HG03354 (cell line): ENCODE measurements around the gene NPFF.
"Not testable (repeated sequence)": the region's sequence is repeated elsewhere in the genome, so short reads cannot be mapped to it uniquely, and the experiment has no call there.

ENCODE experiments used
- ATAC-seq: cut with Tn5 transposase; IDR thresholded peaks from one replicate; pipeline ENCODE4 v1.9.1; 2021; ENCODE audit warnings: mild to moderate bottlenecking; ENCODE audit not compliant: unreplicated experiment, poor library complexity, severe bottlenecking

The NPFF gene

DNA sequence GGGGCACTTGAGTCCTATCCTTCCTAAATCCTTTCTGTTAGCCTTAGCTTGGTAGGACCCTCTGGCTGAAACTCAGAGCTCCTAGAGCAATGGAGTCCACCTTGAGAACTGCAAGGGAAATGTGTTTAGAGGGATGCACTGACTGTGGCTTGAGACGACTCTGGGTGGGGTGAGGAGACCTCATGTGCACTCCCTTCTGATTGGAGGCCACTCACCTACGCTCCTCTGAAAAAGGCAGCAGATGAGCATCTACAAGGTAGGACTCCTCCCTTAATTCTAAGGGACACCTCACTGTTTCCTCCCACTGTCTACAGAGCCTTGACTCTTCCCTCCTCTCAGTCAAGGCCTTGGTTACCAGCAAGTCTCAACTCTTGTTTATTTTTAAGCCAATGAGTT lies 9.1 kb downstream of the NPFF start:
- no peak for ATAC-seq

DNA sequence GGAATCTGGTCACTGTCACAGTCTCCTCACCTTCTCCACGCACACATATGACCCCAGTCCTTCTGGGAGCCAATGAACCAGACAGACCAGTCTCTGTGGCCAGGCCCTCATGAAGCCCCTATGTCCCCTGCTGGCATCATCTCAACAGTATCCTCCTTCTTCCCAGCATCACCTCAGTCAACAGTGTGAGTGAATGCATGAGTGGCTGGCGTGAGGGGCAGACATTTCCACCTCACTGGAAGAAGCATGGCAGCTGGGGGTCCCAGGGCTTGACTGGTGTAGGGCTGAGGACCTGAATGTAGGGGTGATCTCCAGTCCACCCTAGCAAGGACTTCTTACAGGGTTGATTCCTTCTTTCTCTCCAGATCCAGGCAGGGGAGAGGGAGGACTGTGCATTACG lies 9.8 kb downstream of the NPFF start:
- no peak for ATAC-seq

DNA sequence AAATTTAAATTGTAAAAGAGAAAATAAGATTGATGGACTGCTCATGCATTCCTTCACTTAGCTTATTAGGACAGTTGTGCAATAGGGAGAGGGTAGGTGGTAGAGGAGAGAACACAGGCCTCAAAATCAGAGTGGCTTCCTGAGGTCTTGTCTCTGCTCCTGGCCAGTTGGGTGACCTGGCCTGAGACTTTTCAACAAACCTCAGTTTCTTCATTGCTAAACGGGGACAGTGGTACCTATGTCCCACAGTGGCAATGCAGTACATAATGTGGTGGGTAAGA lies 10.6 kb downstream of the NPFF start:
- ATAC-seq = no peak

DNA sequence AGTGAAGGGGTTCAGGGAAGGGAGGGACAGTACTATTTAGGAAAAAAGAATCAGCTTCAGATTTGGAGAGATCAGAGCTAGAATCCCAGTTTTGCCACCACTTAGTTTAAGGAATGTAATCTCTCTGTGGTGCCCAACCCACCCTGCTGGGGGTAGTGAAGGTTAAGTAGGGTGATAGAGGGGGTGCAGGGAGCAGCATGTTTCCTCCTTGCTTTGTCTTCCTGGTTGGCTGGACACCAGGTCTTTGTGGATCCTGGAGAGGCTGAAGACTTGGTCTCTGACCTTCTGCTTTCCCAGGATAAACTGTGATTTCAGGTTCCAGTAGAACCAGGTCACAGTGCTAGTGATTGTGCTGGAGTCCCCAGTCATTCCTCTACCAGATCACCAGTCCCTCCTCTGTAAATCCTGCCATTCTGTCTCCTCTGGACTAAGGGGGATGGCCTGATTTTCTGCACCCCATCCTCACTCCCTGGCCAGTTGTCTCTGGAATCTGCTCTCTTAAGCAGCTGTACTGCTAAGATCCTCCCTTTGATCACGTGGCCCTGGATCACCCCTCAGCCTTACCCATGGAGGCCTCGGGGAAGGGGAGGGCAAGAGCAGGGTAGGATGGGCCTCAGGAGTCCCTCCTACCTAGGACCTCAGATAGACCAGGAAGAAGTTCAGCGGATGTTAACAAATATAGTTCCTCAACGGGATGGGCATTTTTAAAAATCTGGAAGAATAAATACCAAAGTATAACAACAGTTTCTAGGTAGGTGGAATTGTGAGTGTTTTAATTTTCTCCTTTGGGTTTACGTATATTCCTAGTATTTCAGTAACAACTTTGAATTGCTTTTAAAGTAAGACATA lies 11.2 kb downstream of the NPFF start:
- ATAC-seq = no peak

DNA sequence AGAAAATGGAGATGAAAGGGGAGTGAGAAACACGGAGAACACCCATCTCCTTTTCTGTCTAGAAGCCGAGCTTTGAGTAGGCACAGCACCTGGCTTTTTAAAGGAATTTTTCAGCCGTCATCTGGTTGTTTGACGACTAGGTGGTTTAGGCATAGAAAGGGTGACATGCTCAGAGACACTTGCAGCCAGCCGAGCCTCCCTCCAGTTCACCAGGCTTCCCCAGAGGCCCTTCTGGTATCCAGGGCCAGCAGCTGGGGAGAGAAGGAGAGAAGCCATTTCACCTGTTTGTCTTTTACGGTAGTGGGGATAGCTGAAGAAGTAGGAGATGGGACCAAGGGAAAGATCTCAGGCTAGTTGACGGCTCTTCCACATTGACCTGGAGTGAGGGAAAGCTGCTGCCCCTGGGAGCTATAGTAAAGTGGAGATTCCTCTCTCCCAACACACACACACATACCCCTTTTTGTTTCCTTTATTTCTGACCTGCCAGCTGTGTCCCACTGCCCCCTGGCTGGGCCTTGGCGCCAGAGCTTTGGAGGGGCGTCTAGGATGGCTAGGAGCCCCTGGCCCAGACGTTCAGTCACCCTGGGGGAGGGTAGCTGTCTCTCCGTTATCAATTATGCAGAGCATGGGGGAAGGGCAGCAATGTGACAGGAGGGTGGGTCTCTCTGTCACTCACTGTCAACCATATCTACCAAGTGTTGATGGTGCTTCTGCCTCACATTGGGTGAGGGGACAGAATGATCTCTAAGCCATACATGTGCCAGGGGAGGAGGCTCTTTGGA lies 13.5 kb downstream of the NPFF start:
- ATAC-seq = no peak

DNA sequence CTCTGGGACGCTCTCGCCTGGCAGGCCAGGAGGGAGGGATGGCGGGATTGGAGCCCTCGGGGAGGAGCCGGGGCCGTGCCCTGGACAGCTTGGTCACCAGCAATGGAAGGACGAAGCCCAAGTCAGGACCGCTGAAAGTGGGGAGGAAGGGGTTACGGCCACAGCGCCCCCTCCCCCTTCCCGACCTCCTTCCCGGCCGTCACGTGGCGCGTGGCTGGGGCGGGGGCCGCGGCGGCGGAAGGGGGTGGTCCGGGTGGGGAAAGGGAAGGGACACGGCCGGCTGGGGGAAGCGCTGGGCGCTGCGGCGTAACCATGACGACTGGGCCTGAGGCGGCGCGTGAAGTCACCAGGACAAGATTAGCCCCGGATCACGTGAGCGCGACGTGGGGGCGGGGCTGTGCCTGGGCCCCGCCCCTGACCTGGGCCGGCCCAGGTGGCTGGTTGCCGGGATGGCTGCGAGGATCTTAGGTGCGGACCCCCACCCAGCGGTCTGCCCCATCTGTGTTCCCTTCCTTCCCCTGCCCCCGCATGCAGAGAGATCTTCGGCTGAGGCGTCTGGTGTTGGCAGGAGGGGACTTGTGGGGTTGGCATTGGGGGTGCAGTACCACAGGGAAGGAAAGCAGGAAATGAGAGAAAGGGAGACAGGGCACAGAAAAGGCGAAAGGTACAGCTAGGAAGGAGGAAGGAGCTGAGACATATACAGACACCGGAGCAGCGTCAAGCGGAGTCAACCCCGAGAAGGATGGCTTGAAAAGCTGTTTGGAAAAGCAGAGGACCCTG lies 14.3 kb downstream of the NPFF start:
- ATAC-seq = peak; percentile 95

DNA sequence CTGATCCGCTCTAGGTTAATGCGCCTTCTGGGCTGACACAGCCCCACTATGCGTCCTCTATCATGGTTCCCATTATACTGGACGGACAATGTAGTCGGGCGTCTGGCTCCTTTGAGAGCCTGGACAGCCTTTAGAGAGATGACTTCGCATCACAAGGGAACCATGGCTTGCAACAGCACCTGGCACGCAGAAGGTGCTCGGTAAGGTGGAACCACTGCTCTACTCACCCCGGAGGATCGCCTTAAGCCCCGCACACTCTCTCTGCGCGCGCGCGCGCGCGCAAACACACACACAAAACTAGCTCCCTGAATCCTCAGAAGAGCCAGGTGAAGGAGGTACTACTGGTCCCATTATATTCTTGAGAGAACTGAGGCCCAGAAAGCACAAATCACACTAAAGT lies 15.1 kb downstream of the NPFF start:
- no peak for ATAC-seq

DNA sequence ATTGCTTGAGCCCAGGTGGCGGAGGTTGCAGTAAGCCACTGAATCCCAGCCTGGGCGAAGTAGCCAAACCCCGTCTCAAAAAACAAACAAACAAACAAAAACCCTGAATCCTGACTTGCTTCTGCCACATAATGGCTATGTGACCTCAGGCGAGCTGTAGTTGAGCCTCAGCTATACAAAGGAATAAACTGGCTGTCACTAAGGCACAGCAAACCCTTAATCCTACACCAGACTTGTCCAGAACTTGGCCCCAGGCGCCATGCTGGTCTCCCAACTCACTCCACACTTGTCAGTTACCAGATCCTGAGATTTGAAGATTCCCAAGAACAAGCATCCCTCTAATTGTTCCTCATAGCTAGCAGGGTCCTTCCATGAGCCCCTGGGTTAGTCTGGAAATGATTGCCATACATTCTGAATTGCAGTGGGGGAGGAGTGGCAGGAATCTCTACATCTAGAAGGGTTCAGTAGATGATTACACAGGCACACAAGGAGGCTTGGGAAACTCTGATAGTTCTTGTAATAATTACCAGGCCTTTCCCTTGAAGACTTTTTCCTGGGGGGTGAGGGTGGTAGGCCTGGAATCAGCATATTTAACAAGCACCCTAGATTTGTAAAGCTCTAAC lies 17.9 kb downstream of the NPFF start:
- ATAC-seq = no peak

DNA sequence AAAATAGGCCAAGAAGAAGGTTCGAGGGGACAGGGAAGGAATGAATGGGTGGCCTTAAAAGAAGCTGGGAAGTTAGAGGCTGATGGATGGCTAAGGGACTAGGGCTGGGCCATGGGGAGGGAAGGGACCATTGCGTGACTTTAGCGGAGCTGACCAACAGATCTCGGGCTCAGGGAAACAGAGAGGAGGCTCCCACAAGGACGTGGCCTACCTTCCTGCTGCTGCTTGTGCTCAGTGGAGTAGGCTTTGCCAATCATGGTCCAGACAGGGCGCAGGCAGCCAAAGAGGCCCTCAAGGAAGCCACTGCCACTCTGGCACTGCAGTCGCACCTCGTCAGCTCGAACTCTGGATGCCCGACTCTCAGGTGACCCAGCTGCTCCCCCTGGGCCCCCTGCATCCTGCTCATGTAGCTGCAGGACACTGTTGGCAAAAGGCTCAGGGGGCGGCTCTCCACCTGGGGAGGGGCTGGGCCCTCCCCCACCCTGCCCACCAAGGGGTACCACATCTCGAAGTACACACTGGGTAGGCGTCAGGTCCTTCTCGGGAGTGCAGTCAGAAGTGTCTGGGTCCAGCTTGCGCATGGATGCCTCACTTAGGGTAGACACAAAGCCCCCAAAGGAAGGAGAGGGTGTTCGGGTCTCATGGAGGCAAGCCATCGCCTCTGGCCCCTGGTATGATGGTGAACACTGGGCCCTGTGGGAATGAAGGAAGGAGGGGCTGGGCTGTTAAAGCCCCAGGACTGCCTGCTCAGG lies 20.4 kb downstream of the NPFF start:
- ATAC-seq = no peak

DNA sequence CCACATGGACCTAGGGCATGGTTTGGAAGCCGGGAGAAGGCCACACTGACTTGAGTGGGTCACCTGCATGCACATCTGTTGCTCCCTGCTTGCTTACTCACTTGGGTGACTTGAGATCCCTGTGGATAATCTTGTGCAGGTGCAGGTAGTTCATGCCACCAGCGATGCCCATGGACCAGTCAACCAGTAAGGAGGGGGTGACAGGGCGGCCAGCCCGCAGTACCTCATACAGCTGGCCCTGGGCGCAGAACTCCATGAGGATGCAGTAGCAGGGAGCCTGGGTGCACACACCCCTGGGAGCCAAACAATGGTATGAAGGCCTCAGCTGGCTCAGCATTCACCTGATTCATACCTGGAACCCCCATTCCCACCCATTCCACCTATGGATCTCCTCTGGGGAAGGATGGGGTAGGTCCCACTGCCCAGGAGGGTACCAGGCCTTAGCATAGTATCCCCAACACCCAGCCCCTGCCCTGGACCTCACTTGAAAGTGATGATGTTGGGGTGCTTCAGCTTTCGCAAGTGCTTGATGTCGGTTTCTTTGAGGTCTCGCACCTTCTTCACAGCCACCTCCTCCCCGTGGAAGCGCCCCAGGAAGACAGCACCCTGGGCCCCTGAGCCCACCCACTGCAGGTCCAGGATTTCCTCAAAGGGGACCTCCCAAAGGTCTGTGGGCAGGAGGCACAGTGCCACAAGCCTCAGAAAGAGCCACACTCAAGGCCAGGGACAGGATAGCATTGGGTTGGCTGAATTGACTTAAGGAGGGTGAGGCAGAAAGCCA lies 21.1 kb downstream of the NPFF start:
- no peak for ATAC-seq

DNA sequence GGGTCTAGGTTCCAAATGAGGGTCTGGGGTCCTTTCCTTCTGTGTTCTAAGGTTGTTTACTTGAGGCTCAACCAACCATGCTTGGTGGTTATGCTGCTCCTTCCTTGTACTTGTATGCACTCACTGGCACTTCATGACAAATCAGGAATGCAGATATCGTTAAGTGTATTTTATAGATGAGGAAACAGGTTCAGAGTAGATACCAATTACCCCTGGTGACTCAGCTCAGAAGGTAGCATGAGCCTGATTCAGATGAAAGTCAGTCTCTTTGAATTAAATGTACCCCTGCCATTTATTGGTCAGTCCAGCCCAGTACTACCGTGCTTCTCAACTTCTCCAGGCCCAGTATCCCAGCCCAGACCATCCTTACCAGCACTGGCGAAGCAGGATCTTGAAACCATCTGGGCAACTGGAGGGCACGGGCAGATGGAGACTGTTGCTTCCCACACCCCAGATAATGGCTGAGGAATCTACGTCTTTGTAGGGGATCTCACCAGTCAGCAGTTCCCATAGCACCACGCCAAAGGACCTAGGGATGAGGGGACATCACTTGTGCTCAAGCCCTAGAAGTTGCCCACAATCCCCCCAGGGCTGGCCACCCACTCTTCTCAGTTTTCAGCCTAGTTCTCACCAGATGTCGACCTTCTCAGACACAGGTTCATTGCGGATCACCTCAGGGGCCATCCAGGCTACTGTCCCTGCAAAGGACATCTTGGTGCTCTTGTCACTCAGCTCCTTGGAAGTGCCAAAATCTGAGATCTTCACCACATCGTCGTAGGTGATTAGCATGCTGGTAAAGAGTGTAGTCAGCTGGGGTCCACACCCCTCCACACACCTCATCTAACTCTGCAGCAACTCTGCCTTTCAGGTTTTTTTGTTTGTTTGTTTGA lies 22.4 kb downstream of the NPFF start:
- no peak for ATAC-seq

DNA sequence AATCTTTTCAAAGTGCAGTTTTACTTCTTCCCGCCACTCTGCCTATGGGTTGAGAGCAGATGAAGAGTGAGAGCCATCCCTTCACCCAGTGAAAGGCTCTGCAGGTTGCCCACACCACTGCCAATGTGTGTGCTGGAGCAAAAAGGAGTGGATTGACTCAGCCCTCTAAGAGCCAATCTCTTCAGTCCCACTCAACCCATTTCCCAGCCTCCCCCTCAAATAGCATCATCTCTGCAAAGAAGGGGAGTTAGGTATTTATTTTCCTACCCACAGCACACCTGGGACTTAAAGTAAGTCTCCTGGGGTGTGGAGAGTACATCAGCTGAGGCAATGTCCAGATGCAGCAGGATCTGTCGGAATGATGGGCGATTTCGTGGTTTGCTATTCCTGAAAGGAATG lies 23.3 kb downstream of the NPFF start:
- no peak for ATAC-seq

DNA sequence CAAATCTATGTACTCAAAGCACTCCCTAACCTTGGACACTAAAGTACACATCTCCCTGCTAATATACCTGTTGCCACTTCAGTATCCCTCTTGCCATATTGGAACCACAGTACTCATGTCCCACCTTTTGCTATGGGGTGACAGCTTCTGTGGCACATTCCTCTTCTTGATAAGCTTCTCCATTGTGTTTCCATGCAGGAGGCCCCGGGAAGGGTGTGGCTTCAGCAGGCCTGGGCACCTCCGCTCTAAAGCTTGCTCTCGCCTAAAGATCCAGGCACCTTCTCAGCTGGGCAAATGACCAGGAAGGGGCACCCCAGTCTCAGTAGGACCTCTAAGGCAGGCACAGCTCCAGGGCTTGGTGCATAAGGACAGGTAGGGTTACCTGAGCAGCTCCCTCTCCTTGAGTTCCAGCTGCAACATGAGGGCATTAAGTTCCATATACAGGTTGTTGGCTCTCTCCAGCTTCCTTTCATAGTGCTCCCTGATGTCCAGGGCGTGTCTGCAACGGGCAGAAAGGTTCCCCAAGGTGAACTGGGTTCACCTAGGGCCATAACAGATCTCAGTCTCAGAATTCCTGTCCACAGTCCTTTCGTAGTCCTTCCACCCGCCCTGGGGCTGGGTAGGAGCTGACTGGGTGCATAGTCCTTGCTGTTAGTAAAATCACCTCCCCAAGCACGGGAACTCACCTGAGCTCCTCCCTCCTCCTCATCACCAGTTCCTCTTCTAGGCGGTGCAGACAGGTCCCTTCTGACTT lies 23.9 kb downstream of the NPFF start:
- no peak for ATAC-seq

DNA sequence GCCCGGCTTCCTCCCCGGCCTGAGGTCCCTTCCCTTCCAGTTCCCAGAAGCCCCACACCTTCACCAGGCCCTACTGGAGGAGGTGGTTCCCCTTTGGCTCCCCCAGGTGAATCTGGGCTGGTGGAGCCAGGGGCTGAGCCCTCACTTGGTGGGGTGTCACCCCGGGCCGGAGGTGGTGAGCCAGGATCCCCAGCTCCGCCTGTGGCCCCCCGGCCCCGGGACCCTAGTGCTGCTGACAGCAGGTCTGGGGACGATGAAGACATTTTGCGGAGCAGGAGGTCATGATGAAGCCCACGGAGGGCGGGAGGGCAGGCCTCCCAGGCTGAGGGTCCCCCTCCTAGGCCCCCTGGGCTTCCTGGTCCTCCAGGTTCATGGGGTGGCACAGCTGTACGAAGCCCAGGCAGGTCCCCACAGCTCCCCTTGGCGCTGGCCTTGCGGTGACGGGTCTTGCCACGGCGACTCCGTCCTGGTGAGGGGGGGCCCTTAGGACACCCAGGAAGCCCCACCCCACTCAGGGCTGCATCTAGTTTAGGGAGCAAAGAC lies 24.6 kb downstream of the NPFF start:
- no peak for ATAC-seq

DNA sequence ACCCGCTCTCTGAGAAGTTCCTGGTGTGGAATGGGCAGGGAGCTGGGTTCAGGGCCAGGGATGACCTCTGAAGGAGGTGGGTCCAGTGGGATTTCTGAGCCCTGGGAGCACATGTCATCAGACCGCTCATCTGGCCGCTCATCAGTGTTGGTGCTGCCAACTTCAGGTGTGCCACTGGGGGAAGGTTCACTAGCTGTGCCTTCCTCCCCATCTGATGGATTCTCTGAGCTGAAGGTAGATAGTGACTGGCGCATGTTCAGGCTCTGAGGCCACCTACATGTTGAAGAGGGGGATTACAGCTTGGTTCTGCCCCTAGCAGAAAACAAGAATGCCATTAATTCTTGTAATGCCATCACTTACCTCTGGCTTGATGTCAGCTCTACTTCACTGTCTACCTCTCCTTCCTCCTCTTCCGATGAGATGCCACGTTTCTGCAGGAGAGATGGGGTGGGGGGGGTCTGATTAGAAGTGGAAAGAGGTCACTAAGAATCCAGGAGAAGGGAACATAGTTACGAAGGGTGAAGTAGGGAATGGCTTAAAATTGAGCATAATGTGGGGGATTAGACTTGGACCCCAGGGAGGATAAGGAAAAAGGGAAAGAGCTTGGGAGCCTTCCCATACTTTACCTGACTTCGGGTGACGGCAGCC lies 25.2 kb downstream of the NPFF start:
- no peak for ATAC-seq

DNA sequence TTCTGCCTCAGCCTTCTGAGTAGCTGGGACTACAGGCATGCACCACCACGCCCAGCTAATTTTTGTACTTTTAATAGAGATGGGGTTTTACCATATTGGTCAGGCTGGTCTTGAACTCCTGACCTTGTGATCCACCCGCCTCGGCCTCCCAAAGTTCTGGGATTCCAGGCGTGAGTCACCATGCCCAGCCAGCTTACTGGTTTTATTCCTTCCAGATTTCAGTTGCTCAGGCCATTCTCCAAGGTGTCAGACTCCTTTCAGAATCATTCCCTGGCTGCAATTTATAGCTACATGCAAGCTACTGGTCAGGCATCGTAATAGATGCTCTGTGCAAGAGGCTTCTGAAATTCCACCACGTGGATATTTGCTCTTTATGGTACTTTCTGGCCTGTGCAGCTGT lies 25.8 kb downstream of the NPFF start:
- not testable (repeated sequence) for ATAC-seq
